BLaER1 (cell line): ENCODE measurements around the gene MAPK10.

Experiments used
- H3K27ac ChIP-seq: shearing (Covaris generic); formaldehyde crosslinking; 2 replicates; pipeline ENCODE4 v1.8.1; 2022
- H3K27me3 ChIP-seq: shearing (Covaris generic); formaldehyde crosslinking; 2 replicates; pipeline ENCODE4 v1.8.1; 2022
- H3K36me3 ChIP-seq: shearing (Covaris generic); formaldehyde crosslinking; 2 replicates; pipeline ENCODE4 v1.8.1; 2022
- H3K4me1 ChIP-seq: shearing (Covaris generic); formaldehyde crosslinking; 2 replicates; pipeline ENCODE4 v1.8.1; 2022
- H3K4me2 ChIP-seq: shearing (Covaris generic); formaldehyde crosslinking; 2 replicates; pipeline ENCODE4 v1.8.1; 2022
- H3K4me3 ChIP-seq: shearing (Covaris generic); formaldehyde crosslinking; 2 replicates; pipeline ENCODE4 v1.8.1; 2022
- H3K9ac ChIP-seq: shearing (Covaris generic); formaldehyde crosslinking; 2 replicates; pipeline ENCODE4 v1.8.1; 2022
- H3K9me3 ChIP-seq: shearing (Covaris generic); formaldehyde crosslinking; 2 replicates; pipeline ENCODE4 v1.8.1; 2022
- H4K20me1 ChIP-seq: shearing (Covaris generic); formaldehyde crosslinking; 2 replicates; pipeline ENCODE4 v1.8.1; 2022
- Cebpa-rat ChIP-seq: shearing (Covaris generic); IDR thresholded peaks from 2 replicates; pipeline ENCODE4 v1.8.1; 2022

MAPK10 gene

DNA sequence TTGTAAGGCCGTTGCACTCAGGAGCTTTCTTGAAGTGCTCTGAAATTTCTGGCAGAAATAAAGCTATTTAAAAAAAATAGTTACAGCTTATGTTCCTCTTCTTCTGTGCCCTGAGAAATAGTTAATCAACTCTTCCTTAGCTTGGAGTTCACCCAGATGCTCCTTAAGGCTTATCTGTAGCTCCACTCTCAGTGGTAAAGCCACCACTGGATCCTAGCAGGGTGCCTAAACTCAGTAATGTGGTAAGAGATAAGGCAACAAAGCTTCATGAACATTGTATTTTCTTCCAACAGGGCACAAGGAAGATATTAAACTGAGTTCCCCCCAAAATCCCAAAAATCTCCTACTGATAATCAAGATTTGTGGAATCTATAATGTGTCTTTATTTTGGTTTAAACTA, 299.5 kb downstream of the MAPK10 start:
- H3K27ac ChIP-seq: no peak overlapping the region
- no peaks in the 10 kb centered on the region for H3K36me3 ChIP-seq
- H3K9ac ChIP-seq: no peak overlapping the region
- no peaks in the 10 kb centered on the region for H3K27me3 ChIP-seq
- no peaks in the 10 kb centered on the region for H4K20me1 ChIP-seq
- no peak for TF ChIP-seq Cebpa-rat
- H3K4me2 ChIP-seq: no peak overlapping the region
- H3K4me1 ChIP-seq: peaks cover 10% of the 10 kb centered on the region
- no peaks in the 10 kb centered on the region for H3K9me3 ChIP-seq
- H3K4me3 ChIP-seq: no peak overlapping the region

- H3K4me3 ChIP-seq: no peak overlapping the region
- no peaks in the 10 kb centered on the region for H4K20me1 ChIP-seq
- H3K9me3 ChIP-seq: no peaks in the 10 kb centered on the region
- TF ChIP-seq Cebpa-rat: no peak
- H3K27me3 ChIP-seq: no peaks in the 10 kb centered on the region
- H3K4me2 ChIP-seq: no peak overlapping the region
- peaks cover 10% of the 10 kb centered on the region for H3K4me1 ChIP-seq
- H3K36me3 ChIP-seq: no peaks in the 10 kb centered on the region
- H3K27ac ChIP-seq: no peak overlapping the region
- H3K9ac ChIP-seq: no peak overlapping the region
These were observed 301.2 kb downstream of the MAPK10 start for GRCh38 chr4:86058621-86059020.

DNA sequence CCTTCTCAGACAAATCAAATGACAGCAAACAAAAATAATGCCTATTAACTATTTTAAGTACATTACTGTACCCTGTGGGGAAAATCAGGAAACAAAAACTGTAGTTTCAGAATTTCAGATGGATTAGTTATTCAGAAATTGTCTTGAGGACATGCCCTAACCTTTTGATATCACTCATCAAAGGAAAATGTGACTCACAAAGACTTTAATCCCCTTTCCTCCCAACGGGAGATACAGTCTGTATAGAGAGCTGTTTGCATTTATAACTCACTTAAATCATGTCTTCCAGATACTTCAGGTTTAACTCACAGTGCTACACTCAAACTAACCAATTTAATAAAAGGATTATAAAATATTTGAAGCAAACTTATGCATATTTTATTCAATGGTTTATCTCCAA, 304.0 kb downstream of the MAPK10 start:
- Histone ChIP-seq H3K4me1 (peaks cover 10% of the 10 kb centered on the region), H3K27me3 (no peaks in the 10 kb centered on the region), H3K4me2 (0 out of 2 replicates have a peak overlapping the region, but pooled peaks have one; percentile 28), H3K4me3 (no peak overlapping the region), H4K20me1 (no peaks in the 10 kb centered on the region), H3K36me3 (no peaks in the 10 kb centered on the region), H3K9me3 (no peaks in the 10 kb centered on the region), H3K27ac (no peak overlapping the region), H3K9ac (no peak overlapping the region)
- no peak for TF ChIP-seq Cebpa-rat

GRCh38 chr4:86054286-86055032, 305.4 kb downstream of the MAPK10 start:
- no peaks in the 10 kb centered on the region for H3K27me3 ChIP-seq
- H3K9ac ChIP-seq: no peak overlapping the region
- H3K27ac ChIP-seq: no peak overlapping the region
- H3K4me1 ChIP-seq: peaks cover 10% of the 10 kb centered on the region
- H3K4me2 ChIP-seq: no peak overlapping the region
- H4K20me1 ChIP-seq: no peaks in the 10 kb centered on the region
- no peaks in the 10 kb centered on the region for H3K9me3 ChIP-seq
- no peak for TF ChIP-seq Cebpa-rat
- H3K36me3 ChIP-seq: no peaks in the 10 kb centered on the region
- H3K4me3 ChIP-seq: no peak overlapping the region

GRCh38 chr4:86050496-86050895, 309.4 kb downstream of the MAPK10 start:
- no peaks in the 10 kb centered on the region for H4K20me1 ChIP-seq
- H3K9ac ChIP-seq: no peak overlapping the region
- peaks cover 2% of the 10 kb centered on the region; the same call in 1 of the 2 replicates for H3K4me1 ChIP-seq
- H3K4me2 ChIP-seq: no peak overlapping the region
- H3K9me3 ChIP-seq: no peaks in the 10 kb centered on the region
- no peak for TF ChIP-seq Cebpa-rat
- no peak overlapping the region for H3K27ac ChIP-seq
- H3K36me3 ChIP-seq: no peaks in the 10 kb centered on the region
- no peak overlapping the region for H3K4me3 ChIP-seq
- no peaks in the 10 kb centered on the region for H3K27me3 ChIP-seq

- Histone ChIP-seq H4K20me1 (no peaks in the 10 kb centered on the region), H3K27ac (no peak overlapping the region), H3K36me3 (no peaks in the 10 kb centered on the region), H3K9me3 (no peaks in the 10 kb centered on the region), H3K4me2 (no peak overlapping the region), H3K4me3 (no peak overlapping the region), H3K4me1 (no peaks in the 10 kb centered on the region), H3K9ac (no peak overlapping the region), H3K27me3 (no peaks in the 10 kb centered on the region)
- TF ChIP-seq Cebpa-rat: no peak
These were observed 311.4 kb downstream of the MAPK10 start for GRCh38 chr4:86048426-86048825.

- Histone ChIP-seq H4K20me1 (no peaks in the 10 kb centered on the region), H3K4me1 (no peaks in the 10 kb centered on the region), H3K36me3 (no peaks in the 10 kb centered on the region), H3K27me3 (no peaks in the 10 kb centered on the region), H3K9me3 (no peaks in the 10 kb centered on the region), H3K4me2 (no peak overlapping the region), H3K9ac (no peak overlapping the region), H3K4me3 (no peak overlapping the region), H3K27ac (no peak overlapping the region)
- no peak for TF ChIP-seq Cebpa-rat
These were observed 315.3 kb downstream of the MAPK10 start for GRCh38 chr4:86044593-86044985.

DNA sequence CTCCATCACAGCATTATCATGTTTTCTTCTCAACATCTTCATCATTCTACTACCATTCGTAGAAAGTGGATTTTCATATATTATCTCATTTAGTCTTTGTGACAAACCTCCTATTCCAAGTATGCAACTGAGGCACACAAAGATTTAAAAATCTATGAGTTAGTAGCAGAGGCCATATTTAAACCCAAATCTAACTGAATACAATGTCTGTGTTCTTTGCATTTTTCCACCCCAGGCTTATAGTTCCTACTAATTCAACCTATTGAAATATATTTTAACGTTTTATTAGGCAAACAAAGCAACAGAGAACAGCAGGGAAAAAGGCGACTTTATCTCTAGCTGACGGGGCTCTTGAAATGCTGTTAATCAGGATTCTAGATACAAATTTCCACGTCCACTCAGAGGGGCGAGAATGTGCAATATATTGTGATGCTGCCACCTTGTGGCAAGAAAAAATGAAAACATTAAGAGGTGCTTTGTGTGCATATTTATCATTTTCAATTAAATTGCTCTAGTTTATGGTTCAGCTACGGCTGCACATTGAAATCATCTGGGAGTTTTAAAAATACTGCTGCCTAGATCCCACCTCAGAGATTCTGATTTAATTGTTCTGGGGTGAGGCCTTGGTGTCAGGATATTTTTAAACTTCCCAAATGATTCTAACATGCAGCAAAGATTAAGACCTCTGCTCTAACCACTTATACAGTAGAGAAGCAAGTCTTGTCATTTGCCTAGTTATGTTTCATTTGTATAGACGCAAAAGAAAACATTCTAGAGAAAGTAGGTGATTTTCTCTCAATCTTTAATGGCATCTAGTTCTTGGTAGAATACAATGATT, 315.9 kb downstream of the MAPK10 start:
- H3K4me2 ChIP-seq: no peak overlapping the region
- H3K4me1 ChIP-seq: no peaks in the 10 kb centered on the region
- H3K4me3 ChIP-seq: no peak overlapping the region
- H3K27ac ChIP-seq: no peak overlapping the region
- TF ChIP-seq Cebpa-rat: no peak
- no peaks in the 10 kb centered on the region for H3K36me3 ChIP-seq
- no peaks in the 10 kb centered on the region for H3K27me3 ChIP-seq
- no peaks in the 10 kb centered on the region for H4K20me1 ChIP-seq
- no peaks in the 10 kb centered on the region for H3K9me3 ChIP-seq
- no peak overlapping the region for H3K9ac ChIP-seq

DNA sequence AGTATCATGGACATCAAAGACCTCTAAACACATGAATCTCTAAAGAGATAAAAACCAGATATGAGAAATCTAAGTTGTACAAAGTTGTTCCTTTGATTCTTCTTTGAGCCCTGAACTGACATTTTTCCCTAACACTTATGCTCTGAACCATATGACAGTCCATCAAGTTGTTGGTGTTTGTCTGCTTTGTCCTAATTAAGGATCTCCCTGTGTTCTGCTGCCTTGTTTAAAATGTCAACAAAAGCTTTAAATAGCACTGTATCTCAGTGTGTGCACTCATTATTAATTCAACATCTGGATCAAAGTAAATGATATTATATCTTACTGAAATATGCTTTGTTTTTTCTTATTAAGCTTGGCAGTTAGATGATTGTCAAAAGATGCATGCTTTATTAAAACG, 321.8 kb downstream of the MAPK10 start:
- Histone ChIP-seq H3K27ac (no peak overlapping the region), H3K27me3 (no peaks in the 10 kb centered on the region)
- TF ChIP-seq Cebpa-rat: no peak

GRCh38 chr4:86036736-86037135, 323.1 kb downstream of the MAPK10 start:
- peaks cover 33% of the 10 kb centered on the region for H3K4me1 ChIP-seq
- H3K9me3 ChIP-seq: no peaks in the 10 kb centered on the region
- no peaks in the 10 kb centered on the region for H4K20me1 ChIP-seq
- peak overlapping the region; percentile 64 for H3K4me2 ChIP-seq
- no peaks in the 10 kb centered on the region for H3K36me3 ChIP-seq
- TF ChIP-seq Cebpa-rat: no peak
- H3K27ac ChIP-seq: no peak overlapping the region
- H3K9ac ChIP-seq: no peak overlapping the region
- no peak overlapping the region for H3K4me3 ChIP-seq
- no peaks in the 10 kb centered on the region for H3K27me3 ChIP-seq

More for the DNA sequence above, 321.8 kb downstream of the MAPK10 start:
- Histone ChIP-seq H3K9ac (no peak overlapping the region), H3K36me3 (no peaks in the 10 kb centered on the region), H3K4me3 (no peak overlapping the region), H3K4me2 (no peak overlapping the region), H4K20me1 (no peaks in the 10 kb centered on the region), H3K4me1 (peaks cover 24% of the 10 kb centered on the region), H3K9me3 (no peaks in the 10 kb centered on the region)
